GM18873 (cell line): ENCODE data around the gene IAPP.
"Not testable (repeated sequence)": the region's sequence is repeated elsewhere in the genome, so short reads cannot be mapped to it uniquely, and the experiment has no call there.

ENCODE experiments used
- ATAC-seq: cut with Tn5 transposase; IDR thresholded peaks from one replicate; pipeline ENCODE4 v1.9.1; 2021; ENCODE audit warnings: mild to moderate bottlenecking, moderate library complexity, moderate number of reproducible peaks; ENCODE audit not compliant: unreplicated experiment, low FRiP score

IAPP gene

DNA sequence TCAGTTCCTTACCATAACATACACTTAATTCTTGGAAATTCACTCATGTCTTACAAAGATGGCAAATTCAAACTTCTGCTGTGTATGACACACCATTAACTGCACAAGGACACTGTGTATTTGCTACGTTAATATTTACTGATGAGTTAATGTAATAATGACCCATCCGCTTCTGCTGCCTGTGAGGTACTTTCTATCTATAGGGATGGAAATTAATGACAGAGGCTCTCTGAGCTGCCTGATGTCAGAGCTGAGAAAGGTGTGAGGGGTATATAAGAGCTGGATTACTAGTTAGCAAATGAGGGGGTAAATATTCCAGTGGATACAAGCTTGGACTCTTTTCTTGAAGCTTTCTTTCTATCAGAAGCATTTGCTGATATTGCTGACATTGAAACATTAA lies at the start of gene IAPP:
Gene IAPP (plus strand): TSS at position 301 of the 400 bp plus-strand sequence. CDS start 450 bp downstream, outside the sequence.
- no peak for ATAC-seq

DNA sequence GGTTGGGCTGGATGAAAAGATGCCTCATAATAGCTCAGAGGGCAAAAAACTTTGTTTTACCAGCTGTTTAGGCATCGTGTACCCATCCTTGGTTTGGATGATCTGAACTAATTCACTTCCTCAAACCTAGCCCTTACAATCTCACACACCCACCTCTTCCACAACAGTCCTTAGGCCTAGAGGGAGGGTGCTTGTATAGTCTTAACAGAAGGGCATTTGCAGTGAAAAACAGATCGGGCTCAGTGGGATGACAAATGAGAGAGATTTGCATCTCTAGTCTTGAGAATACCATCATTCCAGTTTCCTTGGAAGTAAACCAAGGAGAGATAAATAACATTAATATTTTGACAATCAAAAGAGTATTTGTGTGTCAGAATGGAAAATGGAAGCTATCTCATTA lies 49.0 kb upstream of the IAPP start:
- ATAC-seq = no peak

DNA sequence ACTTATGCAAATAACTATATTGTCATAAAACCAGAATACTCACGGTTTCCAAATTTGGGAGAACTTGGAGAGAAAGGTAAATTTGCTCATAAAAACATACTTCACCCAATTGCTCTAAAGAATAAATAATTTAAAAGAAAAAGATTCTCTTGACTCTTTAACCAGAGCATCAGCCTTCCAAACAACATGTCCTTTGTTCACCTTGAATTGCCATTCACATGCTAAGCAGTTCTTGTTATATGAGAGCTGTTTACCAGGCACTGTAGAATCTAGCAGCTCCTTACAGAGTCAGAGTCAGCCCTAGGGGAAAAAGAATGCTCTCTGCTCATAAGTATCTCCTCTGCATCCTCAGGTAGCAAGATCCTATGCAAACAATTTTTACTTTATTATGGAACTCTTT lies 48.2 kb upstream of the IAPP start:
- no peak for ATAC-seq

DNA sequence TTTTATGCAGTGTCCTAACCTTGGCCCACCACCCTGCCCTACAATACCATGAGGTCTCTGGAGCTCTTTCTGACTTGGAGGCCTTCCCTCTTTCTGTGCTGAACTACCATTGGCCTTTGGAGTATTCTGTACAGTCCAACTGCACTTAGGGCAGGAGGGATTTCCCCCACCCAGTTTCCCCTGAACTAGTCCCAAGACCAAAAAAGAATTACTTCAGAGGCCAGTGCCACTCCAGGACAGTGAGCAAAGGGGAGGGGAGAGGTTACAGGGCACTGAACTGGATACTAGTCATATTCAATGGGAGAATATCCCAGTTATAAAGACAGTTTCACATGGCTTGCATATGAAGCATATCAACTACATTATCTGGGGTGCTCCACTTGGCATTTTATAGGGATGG lies 44.1 kb upstream of the IAPP start:
- no peak for ATAC-seq

DNA sequence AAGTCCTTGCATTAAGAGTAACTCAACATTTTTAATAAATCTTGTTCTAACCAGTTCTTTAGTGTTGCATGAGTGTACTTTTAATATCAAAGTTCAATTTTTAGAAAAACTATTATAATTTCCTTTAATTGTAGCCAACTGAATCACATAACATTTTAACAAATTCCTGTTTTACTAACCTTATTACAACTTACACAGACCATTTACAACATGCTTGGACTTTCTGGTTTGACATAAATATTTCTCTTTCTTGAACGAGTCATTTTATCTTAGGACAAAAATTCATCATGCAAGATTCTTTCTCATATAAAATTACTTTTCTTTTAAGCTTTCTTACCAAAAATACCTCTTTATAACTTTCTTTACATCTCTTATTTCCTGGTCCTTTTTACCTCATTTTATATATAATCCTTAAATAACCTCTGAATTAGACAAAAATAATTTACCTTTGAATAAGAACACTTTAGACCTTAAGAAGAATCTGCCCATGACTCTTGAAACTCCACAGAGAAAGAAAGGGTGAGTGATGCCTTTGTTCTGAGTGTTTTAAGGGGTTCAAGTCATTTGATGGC lies 41.9 kb upstream of the IAPP start:
- ATAC-seq = no peak

DNA sequence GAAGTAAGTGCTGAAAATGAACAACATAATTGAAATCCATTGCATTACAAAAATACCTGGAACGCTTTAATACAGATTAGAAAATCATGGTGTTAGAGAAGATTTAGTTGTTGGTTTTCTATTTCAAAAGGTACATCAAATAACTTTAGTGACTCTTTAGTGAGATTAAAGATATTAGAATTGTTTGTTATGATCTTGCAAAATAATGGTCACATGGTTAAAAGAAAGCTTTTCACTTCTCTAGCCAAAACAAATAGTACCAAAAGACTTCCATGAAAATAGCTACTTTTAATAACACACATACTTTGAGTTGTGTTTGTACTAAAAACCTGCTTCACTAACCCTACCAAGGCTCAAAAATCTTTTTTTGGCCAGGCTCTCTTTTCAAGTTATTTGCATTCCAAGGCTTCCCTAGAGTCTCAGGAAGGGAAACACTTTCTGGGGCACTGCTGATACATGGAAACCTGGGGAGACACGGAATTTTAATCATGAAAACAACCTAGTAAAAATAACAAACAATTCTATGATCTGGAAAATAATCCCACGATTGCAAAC lies 37.9 kb upstream of the IAPP start, which contains the start of gene SLCO1A2:
Gene SLCO1A2 (minus strand): TSS at position 147 of the 555 bp plus-strand sequence. CDS start 270 bp downstream, outside the sequence.
- no peak for ATAC-seq

DNA sequence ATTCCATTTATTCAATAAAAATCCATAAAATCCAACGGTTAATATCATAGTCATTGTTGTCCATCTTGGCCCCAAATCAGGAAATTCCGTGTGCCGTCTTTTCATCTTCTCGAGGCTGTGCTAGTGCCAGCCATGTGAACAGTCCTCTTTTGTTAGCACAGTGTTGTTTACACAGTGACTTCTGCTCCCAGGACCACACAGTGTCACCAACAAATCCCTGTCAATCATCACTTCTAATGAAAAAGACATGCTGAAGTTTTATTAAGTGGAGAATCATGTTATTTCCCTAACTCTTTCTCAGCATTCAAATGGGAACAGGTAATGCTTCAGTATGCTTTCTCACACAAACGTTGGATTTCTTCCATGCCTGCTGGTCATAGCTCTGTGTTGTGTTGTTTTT lies 36.0 kb upstream of the IAPP start:
- no peak for ATAC-seq

DNA sequence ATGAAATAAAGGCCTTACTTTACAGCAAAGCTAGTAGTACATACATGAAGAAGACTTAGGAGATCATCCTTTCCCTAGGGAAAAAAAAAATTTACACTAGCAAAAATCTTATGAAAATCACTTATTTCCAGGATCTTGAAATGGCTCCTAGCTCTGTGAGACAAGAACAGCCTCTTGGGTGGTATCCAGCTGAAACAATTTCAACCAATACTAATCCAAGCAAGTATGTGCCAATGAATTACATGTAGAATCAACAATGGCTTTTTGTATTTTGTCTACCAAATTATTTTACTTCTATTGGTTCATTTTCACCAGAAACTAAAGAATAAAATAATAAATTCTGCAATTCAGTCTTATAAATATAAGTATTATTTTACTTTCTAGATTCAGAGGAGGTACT lies 35.2 kb upstream of the IAPP start:
- ATAC-seq = no peak

DNA sequence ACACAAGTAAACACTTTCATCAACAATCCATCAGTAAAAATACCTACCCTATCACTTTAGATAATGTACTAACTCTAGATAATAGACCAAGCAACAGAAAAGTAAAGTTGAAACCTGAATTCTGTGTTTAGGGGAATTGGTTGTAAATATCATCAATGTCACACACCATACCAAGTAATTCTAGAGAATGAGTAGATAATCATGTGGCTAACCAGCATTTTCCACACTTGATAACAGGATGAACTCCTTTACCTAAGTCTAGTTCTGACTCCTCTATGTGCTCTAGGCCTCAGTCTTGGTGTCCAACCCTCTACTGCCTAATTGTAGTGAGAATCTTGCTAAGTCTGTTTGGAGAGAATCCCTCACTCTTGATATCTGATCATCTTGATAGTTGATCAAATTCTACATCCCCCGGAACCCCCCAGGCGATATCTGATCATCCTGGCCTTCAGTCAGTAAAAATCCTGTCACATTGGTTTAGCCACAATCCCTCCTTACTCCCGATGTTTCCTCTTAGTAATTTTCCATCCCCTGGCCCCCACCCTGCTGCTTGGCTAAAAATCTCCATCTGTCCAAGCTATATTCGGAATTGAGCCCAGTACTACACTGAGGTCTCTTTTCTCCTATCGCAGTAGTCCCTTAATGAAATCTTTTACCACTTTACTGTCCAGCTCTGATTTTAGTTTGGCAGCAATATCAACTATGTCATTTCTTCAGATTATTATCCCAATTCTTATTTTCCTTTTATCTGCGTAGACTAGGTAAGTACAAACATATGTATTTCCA lies 34.5 kb upstream of the IAPP start:
- no peak for ATAC-seq

DNA sequence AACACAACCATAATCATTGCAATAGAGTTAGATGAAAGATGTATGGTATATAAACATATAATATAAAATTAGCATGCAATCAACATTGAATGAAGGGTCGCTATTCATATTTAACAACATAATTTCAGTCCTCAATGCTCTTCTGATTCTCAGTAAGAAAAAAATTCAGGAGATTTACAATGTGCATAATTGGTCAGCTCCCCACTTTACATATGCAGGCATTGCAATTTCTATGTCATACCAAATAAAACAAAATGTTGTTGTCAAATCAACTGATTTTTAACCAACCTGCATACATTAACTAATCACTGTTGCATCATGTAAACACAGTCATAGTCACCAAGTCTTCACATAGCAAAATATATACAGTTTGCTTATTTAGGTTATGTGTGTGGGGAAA lies 32.8 kb upstream of the IAPP start:
- no peak for ATAC-seq

DNA sequence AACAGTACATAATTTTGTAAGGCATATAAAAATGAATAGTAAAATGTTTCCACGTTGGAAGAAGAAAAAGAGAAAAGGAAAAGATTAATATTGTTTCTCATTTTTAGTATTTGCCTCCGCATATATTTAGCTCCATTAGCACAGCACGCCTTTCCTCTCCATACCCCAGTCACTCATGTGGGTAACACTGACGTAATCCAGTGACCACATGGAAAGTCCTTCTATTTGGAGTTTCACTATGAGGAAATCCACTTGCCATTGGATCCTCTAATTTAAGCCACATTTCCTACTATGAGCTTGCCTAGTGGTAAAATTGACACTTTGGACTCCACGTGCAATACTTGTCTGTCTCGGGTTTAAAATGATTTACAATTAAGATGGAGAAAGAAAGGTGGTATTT lies 32.3 kb upstream of the IAPP start:
- no peak for ATAC-seq

DNA sequence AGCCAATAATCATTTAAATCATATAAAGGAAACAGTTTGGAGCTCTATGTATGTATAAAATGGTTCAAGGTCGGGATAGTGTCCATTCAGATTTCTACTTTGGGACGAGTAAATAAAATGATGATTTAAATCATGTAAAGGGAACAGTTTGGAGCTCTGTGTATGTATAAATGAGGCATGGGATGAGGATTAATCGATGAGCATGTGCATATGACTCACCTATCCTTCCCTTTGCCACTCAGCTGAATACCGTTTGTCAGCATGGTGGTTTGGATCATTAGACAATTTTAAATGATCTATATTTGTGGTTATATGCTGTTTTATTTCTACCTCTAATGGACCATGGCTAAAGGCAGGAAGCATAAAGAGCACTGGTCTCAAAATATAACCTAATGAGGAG lies 30.9 kb upstream of the IAPP start:
- ATAC-seq = no peak

DNA sequence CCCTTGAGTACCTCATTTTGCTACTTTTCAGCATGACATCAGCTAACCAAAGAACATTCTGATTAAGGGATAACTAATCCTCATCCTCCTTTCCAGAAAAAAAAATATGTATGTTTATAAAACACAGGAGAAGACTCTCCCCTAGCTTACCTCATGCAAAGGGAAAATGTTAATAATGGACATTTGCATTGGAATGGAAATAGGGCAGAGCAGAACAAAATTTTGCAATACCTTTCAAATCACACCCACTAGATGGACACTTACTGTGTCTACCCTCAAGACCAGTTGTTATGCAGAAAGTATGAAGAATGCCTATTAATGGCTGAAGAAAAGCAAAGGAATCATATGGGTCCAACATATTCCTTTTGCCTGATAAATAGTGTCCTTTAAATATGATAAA lies 29.1 kb upstream of the IAPP start:
- ATAC-seq = no peak

DNA sequence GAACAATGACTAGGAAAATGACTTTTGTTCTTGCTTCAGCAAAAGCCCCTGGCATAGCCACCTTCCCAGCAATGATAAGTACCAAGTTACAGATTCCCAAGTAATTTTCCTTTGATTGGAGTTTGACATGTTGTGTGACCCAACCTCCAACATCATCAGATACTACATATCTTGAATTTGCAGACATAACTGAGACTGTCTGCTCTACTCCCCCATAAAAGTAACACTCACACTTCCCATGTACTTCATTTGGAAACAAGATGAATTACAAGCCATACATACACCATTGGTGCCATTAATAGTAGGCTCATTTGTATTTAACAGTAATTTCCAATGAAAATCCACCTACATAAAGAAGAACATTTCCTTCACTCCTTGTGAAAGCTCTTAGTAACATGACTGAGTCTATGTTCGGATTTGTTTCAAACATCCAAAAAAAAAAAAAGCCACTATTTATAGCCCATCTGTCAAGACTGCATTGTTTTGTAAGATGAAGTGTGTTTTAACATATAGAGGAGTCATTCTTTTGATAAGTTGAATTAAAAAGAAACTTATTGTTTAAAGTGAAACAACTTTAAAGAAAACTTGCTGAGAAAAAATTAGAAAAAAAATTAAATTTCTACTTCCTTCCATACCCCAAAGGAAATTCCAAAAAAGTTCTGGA lies 26.0 kb upstream of the IAPP start:
- no peak for ATAC-seq

DNA sequence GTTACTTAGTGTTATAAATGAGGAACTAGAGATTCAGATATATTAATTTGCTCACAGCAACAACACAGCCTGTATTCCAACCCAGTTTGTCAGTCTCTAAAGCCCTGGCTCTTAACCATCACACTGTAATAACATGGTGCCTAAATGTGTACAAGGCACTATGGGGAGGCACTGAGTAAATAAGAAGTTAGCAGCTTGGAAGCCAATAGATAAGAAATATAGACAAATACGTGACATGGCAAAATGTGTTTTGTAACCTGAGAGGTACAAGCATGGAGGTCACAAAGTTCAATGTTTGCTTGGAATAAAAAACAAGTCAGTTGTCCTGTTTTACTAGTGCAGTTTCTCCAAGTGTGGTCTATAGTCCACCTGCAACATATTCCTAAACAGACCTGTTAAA lies 21.7 kb upstream of the IAPP start:
- ATAC-seq = no peak

DNA sequence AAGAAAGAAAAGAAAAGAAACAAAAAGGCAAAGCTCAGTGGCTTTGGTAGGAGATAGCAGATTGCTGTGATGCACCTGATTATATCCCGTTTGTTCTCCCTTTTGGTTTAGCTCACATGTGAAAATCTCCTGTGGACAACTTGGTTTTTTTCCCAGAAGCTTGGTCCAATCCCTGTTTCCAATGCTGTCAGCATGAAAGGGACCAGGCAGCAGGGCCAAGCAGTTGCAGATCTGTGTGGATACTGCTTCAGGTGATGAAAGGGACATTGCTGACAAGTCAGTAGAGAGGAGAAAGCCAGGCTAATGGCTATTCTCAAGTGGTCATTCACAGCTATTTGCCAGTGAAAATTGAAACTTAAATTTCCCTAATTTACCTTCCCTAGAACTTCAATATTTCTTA lies 19.2 kb upstream of the IAPP start:
- ATAC-seq = no peak

DNA sequence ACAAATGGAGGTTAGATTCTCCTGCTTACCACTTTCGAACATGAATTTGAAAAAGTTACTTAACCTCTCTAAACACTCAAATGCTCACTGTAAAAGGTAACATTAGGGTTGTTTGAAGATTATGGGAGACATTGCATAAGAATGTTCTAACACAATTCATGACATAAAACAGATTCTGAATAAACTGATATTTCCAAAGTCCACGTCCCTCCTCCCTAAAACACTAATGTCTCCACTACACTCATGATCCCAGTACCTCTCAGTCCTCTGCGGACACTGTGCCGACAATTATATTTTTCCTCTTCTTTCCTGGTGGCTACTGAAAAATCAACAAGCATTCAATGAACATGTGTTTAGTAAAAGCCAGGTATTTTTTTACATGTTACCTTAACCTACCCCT lies 18.8 kb upstream of the IAPP start:
- no peak for ATAC-seq

DNA sequence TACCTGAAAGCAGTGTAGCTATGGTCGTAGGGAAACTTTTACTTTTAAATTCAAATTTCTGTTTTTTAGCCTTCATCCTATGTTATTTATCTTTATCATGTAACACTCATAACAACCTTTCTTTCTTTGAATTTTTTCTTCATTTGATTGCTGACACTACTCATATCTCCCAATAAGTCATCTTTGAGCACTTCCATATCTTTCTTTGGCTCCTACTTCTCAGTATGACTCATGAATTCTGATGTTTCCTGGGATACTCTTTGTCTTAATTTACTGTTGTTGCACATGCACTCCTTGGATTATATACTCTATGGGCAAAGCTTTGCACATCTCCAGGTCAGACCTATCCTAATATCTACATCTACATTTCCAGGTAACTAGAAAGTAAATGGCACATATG lies 18.1 kb upstream of the IAPP start:
- ATAC-seq = no peak

DNA sequence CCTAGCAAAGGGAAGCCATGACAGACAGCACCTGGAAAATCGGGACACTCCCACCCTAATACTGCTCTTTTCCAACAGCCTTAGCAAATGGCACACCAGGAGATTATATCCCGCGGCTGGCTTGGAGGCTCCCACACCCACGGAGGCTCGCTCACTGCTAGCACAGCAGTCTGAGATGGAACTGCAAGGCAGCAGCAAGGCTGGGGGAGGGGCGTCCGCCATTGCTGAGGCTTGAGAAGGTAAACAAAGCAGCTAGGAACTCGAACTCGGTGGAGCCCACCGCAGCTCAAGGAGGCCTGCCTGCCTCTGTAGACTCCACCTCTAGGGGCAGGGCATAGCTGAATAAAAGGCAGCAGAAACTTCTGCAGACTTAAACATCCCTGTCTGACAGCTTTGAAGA lies 12.1 kb upstream of the IAPP start:
- ATAC-seq = not testable (repeated sequence)

DNA sequence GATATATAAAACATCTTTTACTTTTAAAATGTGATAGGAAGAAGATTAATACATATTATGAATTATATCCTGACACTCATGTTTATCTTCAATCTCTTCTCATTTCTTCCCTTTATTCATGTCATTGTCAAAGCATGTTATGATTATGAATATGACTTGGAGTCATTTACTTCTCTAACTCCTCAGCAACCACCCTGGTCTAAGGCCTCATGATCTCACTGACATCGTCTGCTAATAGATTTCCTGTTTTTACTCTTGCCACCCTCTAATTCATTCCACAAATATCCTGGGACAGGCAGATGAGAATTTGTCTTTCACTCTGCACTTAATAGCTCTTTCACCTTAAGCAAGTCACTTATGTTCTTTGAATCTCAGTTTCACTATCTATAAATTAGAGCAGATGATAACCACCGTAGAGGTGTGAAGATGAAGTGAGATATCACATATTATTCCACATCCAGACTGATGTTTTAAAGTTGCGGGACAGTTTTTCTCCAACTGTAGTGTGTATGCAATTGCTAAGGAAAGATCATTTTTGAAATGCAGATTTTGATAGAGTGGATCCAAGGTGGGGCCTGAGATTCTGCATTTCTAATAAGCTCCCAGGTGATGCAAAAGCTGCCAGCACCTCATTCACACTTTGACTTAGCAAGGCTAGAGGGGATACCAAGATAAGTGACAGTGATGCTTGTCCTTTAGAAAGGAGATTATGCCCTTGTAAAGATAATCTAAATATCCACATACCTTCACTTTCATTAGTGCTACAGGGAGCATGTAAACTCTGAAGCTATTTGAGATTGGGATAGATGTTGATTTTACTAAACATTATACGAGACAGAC lies 3.3 kb upstream of the IAPP start:
- no peak for ATAC-seq
